ENCODE results near the gene PLOD3.

PLOD3 gene

DNA sequence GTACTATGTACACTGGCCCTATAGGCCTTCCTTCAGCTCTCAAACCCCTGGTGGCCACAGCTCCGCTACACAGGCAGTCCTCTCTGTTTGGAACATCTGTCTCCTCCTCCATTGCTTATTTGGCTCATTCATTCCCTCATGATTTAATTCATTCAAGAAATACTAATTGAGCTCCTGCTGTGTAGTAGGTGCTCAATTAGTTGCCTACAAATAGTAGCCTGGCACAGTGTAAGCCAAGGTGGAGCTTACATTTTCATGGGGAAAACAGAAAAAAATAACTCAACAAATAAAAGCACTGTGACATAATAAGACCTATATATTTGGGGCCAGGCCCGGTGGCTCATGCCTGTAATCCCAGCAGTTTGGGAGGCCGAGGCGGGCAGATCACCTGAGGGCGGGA, 30.9 kb upstream of the PLOD3 start:
- Histone ChIP-seq H3K4me1 (ENCODE audit: control insufficient read depth, insufficient read depth, low read length) (peaks cover 5% of the 10 kb centered on the region), H3K27me3 (ENCODE audit: control insufficient read depth, insufficient read depth, low read length, poor library complexity, severe bottlenecking) (no peaks in the 10 kb centered on the region), H3K9me3 (ENCODE audit: control insufficient read depth, low read length) (no peaks in the 10 kb centered on the region), H3K4me3 (ENCODE audit: insufficient read depth, low read depth, low read length) (no peak overlapping the region), H3K36me3 (ENCODE audit: control insufficient read depth, insufficient read depth, low read length) (no peaks in the 10 kb centered on the region), H3K27ac (ENCODE audit: insufficient read depth, low read depth, low read length, poor library complexity, severe bottlenecking) (no peak overlapping the region)
- 89% methylated on average over 5 of the region's 5 CpGs for WGBS, 2 experiments

DNA sequence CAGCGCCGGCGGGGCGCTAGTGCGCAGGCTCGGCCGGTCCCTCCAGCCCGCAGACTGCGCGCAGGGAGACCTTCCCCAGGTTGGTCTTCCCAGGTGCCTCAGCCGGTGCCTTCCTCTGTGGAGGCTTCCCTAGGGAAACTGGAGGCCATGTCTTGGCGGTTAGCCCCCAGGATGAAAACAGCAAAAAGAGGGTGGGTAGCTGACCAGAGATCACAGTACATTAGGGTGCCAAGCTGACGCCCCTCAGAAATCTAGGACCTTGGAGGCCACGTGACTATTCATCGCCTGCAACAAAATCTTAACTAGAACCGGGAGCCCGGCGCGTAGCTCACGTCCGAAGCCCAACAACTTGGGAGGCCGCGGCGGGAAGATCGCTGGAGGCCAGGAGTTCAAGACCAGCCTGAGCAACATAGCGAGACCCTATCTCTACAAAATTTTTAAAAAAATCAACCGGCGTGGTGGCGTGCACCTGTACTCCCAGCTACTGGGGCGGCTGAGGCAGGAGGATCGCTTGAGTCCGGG, 27.8 kb upstream of the PLOD3 start:
- H3K27ac ChIP-seq (ENCODE audit: insufficient read depth, low read depth, low read length, poor library complexity, severe bottlenecking) = no peak overlapping the region
- H3K9me3 ChIP-seq (ENCODE audit: control insufficient read depth, low read length) = no peaks in the 10 kb centered on the region
- 53 to 55% methylated on average over 32 of the region's 32 CpGs for WGBS, 2 experiments
- H3K4me3 ChIP-seq (ENCODE audit: insufficient read depth, low read depth, low read length) = peak overlapping the region; percentile 100
- no peaks in the 10 kb centered on the region for H3K36me3 ChIP-seq (ENCODE audit: control insufficient read depth, insufficient read depth, low read length)
- H3K27me3 ChIP-seq (ENCODE audit: control insufficient read depth, insufficient read depth, low read length, poor library complexity, severe bottlenecking) = no peaks in the 10 kb centered on the region
- no peaks in the 10 kb centered on the region for H3K4me1 ChIP-seq (ENCODE audit: control insufficient read depth, insufficient read depth, low read length)

DNA sequence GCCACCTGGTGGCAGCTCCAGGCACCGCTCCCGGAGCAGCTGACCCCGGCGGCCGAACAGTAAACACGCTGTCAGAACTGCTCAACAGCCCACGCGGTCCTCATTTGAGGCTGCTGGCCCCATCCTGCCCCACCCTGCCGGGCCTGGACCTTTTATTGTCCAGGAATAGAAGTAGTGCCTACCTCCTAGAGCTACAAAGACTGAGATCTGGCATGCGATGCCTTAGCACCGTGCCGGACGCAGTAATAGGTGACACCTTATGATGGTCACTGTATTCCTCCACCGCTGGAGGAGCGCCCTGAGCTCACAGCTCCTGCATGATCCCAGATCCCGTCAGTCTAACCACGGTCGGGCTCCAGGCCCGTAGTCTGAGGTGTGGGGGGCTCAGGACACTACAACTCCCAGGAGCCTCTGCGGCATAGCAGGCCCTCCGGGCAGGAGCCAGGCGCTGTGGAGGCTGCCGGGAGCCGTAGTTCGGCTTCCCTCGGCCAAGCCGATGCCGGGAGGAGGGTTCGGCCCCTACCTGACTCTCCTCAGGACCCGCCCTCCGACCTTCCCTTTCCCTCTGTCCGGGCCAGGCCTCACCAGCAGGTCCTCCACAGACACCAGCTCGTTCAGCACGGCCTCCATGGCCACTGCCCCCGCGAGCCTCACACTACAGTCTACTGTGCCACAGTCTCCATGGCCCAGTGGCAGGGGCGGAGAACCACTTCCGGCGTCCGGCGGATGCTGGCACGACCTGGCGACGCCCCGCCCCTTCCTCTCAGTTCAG, 27.2 kb upstream of the PLOD3 start, which contains the start of gene FIS1:
TSS of gene FIS1 (minus strand) at position 707 of the 772 bp plus-strand sequence. CDS start at position 630, 77 bp downstream.
- H3K4me1 ChIP-seq (ENCODE audit: control insufficient read depth, insufficient read depth, low read length) = no peaks in the 10 kb centered on the region
- H3K4me3 ChIP-seq (ENCODE audit: insufficient read depth, low read depth, low read length) = peak within 1 kb of the TSS; percentile 100
- H3K27me3 ChIP-seq (ENCODE audit: control insufficient read depth, insufficient read depth, low read length, poor library complexity, severe bottlenecking) = no peaks in the 10 kb centered on the region
- H3K9me3 ChIP-seq (ENCODE audit: control insufficient read depth, low read length) = no peaks in the 10 kb centered on the region
- 0 to 1% methylated on average over 45 of the region's 45 CpGs for WGBS, 2 experiments
- H3K27ac ChIP-seq (ENCODE audit: insufficient read depth, low read depth, low read length, poor library complexity, severe bottlenecking) = peak within 1 kb of the TSS; percentile 22
- H3K36me3 ChIP-seq (ENCODE audit: control insufficient read depth, insufficient read depth, low read length) = no peaks in the 10 kb centered on the region

DNA sequence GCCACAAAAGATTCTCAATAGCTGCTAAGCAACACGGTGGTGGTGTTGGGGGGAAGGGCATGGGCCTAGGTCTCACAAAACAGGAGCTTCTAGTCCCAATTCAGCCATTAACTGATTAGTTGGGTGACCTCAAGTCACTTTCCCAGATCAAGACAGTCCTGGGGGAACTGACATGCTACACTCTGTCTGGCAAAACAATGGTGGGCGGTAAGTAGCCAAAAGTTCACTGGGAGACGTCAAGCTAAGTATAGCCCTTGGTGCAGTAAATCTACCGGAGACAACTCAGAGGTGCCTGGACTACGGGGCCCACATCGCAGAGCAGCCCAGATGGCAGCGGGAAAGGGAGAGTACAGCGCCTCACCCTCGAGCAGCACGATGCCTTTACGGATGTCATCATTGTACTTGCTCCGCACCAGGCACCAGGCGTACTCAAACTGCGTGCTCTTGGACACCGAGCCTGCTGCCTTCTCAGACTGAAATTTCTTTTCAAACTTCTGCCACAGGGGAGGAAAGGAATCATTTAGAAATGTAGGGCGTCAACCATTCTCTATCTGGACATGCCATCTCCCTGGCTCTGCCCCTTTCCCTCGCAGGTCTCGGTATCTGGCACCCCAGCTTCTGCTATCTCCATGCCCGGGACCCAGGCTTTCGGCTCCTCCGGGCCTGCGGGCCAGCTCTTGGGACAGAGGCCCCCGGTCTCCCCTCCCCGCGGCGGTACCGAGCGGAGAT, 26.4 kb upstream of the PLOD3 start:
- WGBS, 2 experiments = 49 to 52% methylated on average over 28 of the region's 28 CpGs
- Histone ChIP-seq H3K9me3 (ENCODE audit: control insufficient read depth, low read length) (no peaks in the 10 kb centered on the region), H3K27me3 (ENCODE audit: control insufficient read depth, insufficient read depth, low read length, poor library complexity, severe bottlenecking) (no peaks in the 10 kb centered on the region), H3K4me3 (ENCODE audit: insufficient read depth, low read depth, low read length) (peak overlapping the region; percentile 100), H3K27ac (ENCODE audit: insufficient read depth, low read depth, low read length, poor library complexity, severe bottlenecking) (no peak overlapping the region), H3K36me3 (ENCODE audit: control insufficient read depth, insufficient read depth, low read length) (no peaks in the 10 kb centered on the region), H3K4me1 (ENCODE audit: control insufficient read depth, insufficient read depth, low read length) (peaks cover under 1% of the 10 kb centered on the region)

DNA sequence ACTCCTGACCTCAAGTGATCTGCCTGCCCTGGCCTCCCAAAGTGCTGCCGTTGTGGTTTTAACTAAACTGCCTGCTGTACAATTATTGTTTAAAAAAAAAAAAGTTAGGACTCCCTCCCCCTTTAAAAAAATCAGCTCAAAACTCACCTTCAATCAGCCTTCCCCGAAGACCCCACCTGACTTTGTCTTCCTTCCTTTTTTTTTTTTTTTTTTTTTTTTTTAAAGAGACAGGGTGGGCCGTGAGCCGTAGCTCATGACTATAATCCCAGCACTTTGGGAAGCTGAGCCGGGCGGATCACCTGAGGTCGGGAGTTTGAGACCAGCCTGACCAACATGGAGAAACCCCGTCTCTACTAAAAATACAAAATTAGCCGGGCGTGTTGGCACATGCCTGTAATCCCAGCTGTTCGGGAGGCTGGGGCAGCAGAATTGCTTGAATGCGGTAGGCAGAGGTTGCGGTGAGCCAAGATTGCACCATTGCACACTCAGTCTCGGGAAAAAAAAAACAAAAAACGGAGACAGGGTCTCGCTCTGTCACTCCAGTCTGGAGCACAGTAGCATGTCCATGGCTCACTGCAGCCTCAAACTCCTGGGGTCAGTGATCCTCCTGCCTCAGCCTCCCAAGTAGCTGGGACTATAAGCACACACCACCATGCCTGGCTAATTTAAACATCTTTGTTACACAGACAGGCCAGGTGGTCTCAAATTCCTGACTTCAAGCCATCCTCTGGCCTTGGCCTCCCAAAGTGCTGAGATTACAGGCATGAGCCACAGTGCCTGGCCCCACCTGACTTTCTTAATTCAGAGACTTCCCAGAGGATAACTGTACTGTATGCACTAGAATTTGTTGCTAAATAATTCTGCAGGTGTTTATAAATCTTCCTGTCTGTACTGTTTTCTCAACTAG, 24.3 kb upstream of the PLOD3 start:
- Histone ChIP-seq H3K27me3 (ENCODE audit: control insufficient read depth, insufficient read depth, low read length, poor library complexity, severe bottlenecking) (no peaks in the 10 kb centered on the region), H3K27ac (ENCODE audit: insufficient read depth, low read depth, low read length, poor library complexity, severe bottlenecking) (no peak overlapping the region), H3K4me3 (ENCODE audit: insufficient read depth, low read depth, low read length) (no peak overlapping the region), H3K9me3 (ENCODE audit: control insufficient read depth, low read length) (no peaks in the 10 kb centered on the region), H3K36me3 (ENCODE audit: control insufficient read depth, insufficient read depth, low read length) (peaks cover 4% of the 10 kb centered on the region), H3K4me1 (ENCODE audit: control insufficient read depth, insufficient read depth, low read length) (peaks cover 8% of the 10 kb centered on the region)
- WGBS, 2 experiments = 91 to 95% methylated on average over 16 of the region's 16 CpGs

DNA sequence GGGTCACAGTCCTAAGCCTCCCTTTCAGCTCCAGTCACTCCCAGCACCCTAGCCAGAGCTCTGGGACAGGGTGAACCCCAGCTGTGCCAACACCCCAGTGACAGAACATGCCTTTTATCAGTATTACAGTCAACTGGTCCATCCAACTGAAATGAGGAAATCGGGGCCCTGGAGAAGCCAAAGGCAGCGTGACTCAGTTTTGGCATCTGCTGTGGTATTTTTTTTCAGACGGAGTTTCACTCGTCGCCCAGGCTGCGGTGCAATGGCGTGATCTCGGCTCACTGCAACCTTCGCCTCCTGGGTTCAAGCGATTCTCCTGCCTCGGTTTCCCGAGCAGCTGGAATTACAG, 23.6 kb upstream of the PLOD3 start:
- H3K9me3 ChIP-seq (ENCODE audit: control insufficient read depth, low read length) = no peaks in the 10 kb centered on the region
- peaks cover 4% of the 10 kb centered on the region for H3K36me3 ChIP-seq (ENCODE audit: control insufficient read depth, insufficient read depth, low read length)
- H3K27ac ChIP-seq (ENCODE audit: insufficient read depth, low read depth, low read length, poor library complexity, severe bottlenecking) = no peak overlapping the region
- no peak overlapping the region for H3K4me3 ChIP-seq (ENCODE audit: insufficient read depth, low read depth, low read length)
- no peaks in the 10 kb centered on the region for H3K27me3 ChIP-seq (ENCODE audit: control insufficient read depth, insufficient read depth, low read length, poor library complexity, severe bottlenecking)
- peaks cover 8% of the 10 kb centered on the region for H3K4me1 ChIP-seq (ENCODE audit: control insufficient read depth, insufficient read depth, low read length)
- WGBS, 2 experiments = 95 to 96% methylated on average over 12 of the region's 12 CpGs

DNA sequence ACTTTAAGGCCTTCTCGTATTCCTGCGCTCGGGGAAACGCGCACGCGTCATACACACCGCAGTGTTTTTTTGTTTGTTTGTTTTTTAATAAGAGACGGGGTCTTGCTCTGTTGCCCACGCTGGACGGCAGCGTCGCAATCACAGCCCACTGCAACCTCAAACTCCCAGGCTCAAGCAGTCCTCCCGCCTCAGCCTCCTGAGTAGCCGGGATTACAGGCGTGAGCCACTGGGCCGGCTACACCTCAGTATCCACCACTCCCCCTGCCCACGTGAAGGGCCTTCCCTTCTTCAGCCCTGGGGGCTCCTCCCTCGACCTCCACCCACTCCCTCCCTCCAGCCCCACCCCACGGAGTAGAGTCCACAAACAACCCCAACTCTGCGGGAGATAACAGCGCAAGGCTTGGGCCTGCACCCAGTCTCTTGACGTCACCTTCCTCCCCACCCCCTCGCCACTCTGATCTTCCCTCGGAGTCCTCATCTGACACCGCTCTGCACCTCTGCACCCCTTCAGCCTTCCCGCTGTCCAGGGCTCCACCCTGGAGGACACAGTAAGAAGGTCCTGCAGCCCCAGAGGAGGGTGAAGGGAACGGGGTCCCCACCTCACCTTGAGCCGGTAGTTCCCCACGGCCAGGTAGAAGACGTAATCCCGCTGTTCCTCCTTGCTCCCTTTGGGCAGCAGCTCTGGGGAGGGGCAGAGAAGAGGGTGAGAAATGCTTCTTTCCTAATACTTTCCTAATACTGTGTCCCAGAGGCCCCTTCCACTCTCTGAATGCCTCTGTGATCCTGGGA, 23.0 kb upstream of the PLOD3 start:
- H3K27me3 ChIP-seq (ENCODE audit: control insufficient read depth, insufficient read depth, low read length, poor library complexity, severe bottlenecking) = no peaks in the 10 kb centered on the region

DNA sequence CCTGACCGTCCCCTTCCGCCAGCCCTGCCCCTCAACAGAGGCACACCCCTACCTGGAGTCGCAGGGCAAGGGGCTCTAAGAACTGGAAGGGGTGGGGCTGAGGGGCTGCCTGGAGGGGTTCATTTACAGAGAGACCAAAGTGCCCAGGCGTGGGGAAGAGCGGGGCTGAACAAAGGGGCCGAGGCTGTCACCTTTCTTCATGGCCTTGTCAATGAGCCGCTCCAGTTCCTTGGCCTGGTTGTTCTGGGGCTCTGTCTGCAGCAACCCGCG, 22.5 kb upstream of the PLOD3 start:
- peaks cover 4% of the 10 kb centered on the region for H3K36me3 ChIP-seq (ENCODE audit: control insufficient read depth, insufficient read depth, low read length)
- 93 to 95% methylated on average over 9 of the region's 9 CpGs for WGBS, 2 experiments
- H3K9me3 ChIP-seq (ENCODE audit: control insufficient read depth, low read length) = no peaks in the 10 kb centered on the region
- H3K4me1 ChIP-seq (ENCODE audit: control insufficient read depth, insufficient read depth, low read length) = peaks cover 8% of the 10 kb centered on the region
- no peaks in the 10 kb centered on the region for H3K27me3 ChIP-seq (ENCODE audit: control insufficient read depth, insufficient read depth, low read length, poor library complexity, severe bottlenecking)
- H3K4me3 ChIP-seq (ENCODE audit: insufficient read depth, low read depth, low read length) = no peak overlapping the region
- H3K27ac ChIP-seq (ENCODE audit: insufficient read depth, low read depth, low read length, poor library complexity, severe bottlenecking) = no peak overlapping the region

More for the DNA sequence above, 23.0 kb upstream of the PLOD3 start:
- Histone ChIP-seq H3K9me3 (ENCODE audit: control insufficient read depth, low read length) (no peaks in the 10 kb centered on the region), H3K4me3 (ENCODE audit: insufficient read depth, low read depth, low read length) (no peak overlapping the region), H3K4me1 (ENCODE audit: control insufficient read depth, insufficient read depth, low read length) (peaks cover 8% of the 10 kb centered on the region), H3K36me3 (ENCODE audit: control insufficient read depth, insufficient read depth, low read length) (peaks cover 4% of the 10 kb centered on the region), H3K27ac (ENCODE audit: insufficient read depth, low read depth, low read length, poor library complexity, severe bottlenecking) (no peak overlapping the region)
- WGBS, 2 experiments = 94 to 95% methylated on average over 32 of the region's 32 CpGs

DNA sequence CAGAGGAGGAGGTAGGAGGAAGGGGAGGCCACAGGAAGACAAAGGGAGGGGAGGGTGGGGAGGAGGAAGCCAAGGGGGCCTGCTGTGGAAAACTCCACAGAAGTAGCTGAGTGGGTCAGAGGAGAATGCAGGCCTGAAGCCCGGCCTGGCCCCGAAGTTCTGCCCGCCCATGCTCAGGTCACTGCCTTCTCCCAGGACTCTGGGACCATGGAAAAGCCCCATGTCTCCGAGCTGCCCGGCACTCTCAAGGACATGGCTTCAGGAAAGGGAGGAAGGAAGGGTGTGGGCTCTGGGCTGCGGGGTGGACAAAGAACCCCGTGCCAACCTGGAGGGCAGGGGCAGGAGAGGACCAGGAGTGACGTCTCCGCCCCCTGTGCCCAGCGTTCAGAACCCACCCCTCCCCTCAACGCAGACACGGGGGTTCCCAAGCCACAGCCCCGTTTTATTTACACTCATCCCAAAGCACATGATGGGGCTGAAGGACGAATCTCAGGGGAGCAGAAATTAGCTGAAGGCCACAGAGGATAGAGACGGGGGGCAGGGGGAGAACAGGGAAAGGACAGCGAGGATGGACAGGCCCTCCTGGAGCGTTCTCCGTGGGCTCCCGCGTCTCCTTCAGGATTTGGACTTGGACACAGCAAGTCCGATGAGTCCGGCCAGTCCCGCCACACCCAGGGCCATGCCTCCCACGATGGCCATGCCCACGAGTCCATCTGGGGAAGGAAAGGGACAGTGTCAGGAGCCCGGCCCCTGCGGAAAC, 22.0 kb upstream of the PLOD3 start:
- 89 to 92% methylated on average over 27 of the region's 27 CpGs for WGBS, 2 experiments
- peaks cover 4% of the 10 kb centered on the region for H3K36me3 ChIP-seq (ENCODE audit: control insufficient read depth, insufficient read depth, low read length)
- no peak overlapping the region for H3K27ac ChIP-seq (ENCODE audit: insufficient read depth, low read depth, low read length, poor library complexity, severe bottlenecking)
- H3K4me1 ChIP-seq (ENCODE audit: control insufficient read depth, insufficient read depth, low read length) = peaks cover 8% of the 10 kb centered on the region
- H3K4me3 ChIP-seq (ENCODE audit: insufficient read depth, low read depth, low read length) = no peak overlapping the region
- H3K9me3 ChIP-seq (ENCODE audit: control insufficient read depth, low read length) = no peaks in the 10 kb centered on the region
- no peaks in the 10 kb centered on the region for H3K27me3 ChIP-seq (ENCODE audit: control insufficient read depth, insufficient read depth, low read length, poor library complexity, severe bottlenecking)
